ENCODE measurements around the gene TYW3. TPM values are rescaled to one million over a fixed set of nuclear protein-coding genes. Genes with fewer than 3 reads are reported as not detected.

TYW3 gene
- total RNA-seq, 1 donor from 2014 or later: 0.13 TPM

DNA sequence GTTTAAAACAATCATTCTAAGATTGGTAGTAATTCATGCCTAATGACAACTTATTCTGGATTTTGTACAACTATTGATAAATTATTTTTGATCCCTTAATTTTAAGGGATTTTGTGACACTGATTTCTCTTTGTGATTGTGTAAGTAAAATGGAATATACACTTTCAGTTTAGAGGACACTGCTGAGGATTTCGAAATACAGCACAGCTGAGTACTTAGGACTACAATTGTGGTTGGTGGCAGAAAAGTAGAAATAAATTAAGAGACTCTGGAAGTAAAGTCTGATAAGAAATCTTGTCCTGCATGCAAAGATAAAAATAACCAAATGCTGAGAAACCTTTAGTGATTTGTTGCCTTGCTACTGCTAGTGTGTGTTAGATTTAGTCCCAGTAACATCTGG is 40.0 kb downstream of the TYW3 start:
- Histone ChIP-seq H3K9ac (no peak overlapping the region), H2AFZ (replicated peaks) (no peak overlapping the region), H3K27me3 (no peaks in the 10 kb centered on the region), H3K4me1 (no peaks in the 10 kb centered on the region), H4K20me1 (ENCODE audit: low read depth) (no peaks in the 10 kb centered on the region), H3K79me2 (ENCODE audit: low read depth) (no peaks in the 10 kb centered on the region), H3K4me3 (no peak overlapping the region), H3K4me2 (no peak overlapping the region), H3F3A (ENCODE audit: low read depth) (no peaks in the 10 kb centered on the region), H3K9me3 (ENCODE audit: low read depth) (no peaks in the 10 kb centered on the region), H3K27ac (no peak overlapping the region), H3K36me3 (no peaks in the 10 kb centered on the region)
- H3K36me3 Mint-ChIP-seq: no peaks in the 10 kb centered on the region
- no peaks in the 10 kb centered on the region for H3K4me1 Mint-ChIP-seq
- no peak for DNase-seq (ENCODE audit: low spot score)
- TF ChIP-seq CTCF (IDR thresholded peaks at IDR 0.05) (no peak), EZH2 (IDR thresholded peaks at IDR 0.05) (no peak), EZH2phosphoT487 (IDR thresholded peaks at IDR 0.05) (no peak)
- H3K4me3 Mint-ChIP-seq: no peak overlapping the region
- no peak overlapping the region for H3K27ac Mint-ChIP-seq
- H3K9me3 Mint-ChIP-seq: no peaks in the 10 kb centered on the region
- no peaks in the 10 kb centered on the region for H3K27me3 Mint-ChIP-seq (ENCODE audit: insufficient read depth, low read depth)

GRCh38 chr1:74773582-74773981 is 40.6 kb downstream of the TYW3 start:
- Mint-ChIP-seq H3K36me3 (no peaks in the 10 kb centered on the region), H3K4me3 (no peak overlapping the region), H3K27ac (no peak overlapping the region), H3K4me1 (no peaks in the 10 kb centered on the region), H3K27me3 (ENCODE audit: insufficient read depth, low read depth) (no peaks in the 10 kb centered on the region), H3K9me3 (no peaks in the 10 kb centered on the region)
- no peak overlapping the region for H3K4me2 ChIP-seq
- H3K27ac ChIP-seq: no peak overlapping the region
- no peaks in the 10 kb centered on the region for H3K27me3 ChIP-seq
- H3F3A ChIP-seq (ENCODE audit: low read depth): no peaks in the 10 kb centered on the region
- no peaks in the 10 kb centered on the region for H3K4me1 ChIP-seq
- no peak for DNase-seq (ENCODE audit: low spot score)
- no peaks in the 10 kb centered on the region for H3K36me3 ChIP-seq
- no peaks in the 10 kb centered on the region for H3K9me3 ChIP-seq (ENCODE audit: low read depth)
- H2AFZ ChIP-seq (replicated peaks): no peak overlapping the region
- H4K20me1 ChIP-seq (ENCODE audit: low read depth): no peaks in the 10 kb centered on the region
- TF ChIP-seq CTCF (IDR thresholded peaks at IDR 0.05) (no peak), EZH2 (IDR thresholded peaks at IDR 0.05) (no peak), EZH2phosphoT487 (IDR thresholded peaks at IDR 0.05) (no peak)
- H3K9ac ChIP-seq: no peak overlapping the region
- no peak overlapping the region for H3K4me3 ChIP-seq
- H3K79me2 ChIP-seq (ENCODE audit: low read depth): no peaks in the 10 kb centered on the region

GRCh38 chr1:74775735-74776134 is 42.8 kb downstream of the TYW3 start:
- Histone ChIP-seq H3K4me2 (no peak overlapping the region), H3K36me3 (no peaks in the 10 kb centered on the region), H3K9ac (no peak overlapping the region), H3K4me1 (peaks cover 3% of the 10 kb centered on the region), H3K27me3 (no peaks in the 10 kb centered on the region), H3K9me3 (ENCODE audit: low read depth) (no peaks in the 10 kb centered on the region), H3K27ac (no peak overlapping the region), H3K79me2 (ENCODE audit: low read depth) (no peaks in the 10 kb centered on the region), H4K20me1 (ENCODE audit: low read depth) (no peaks in the 10 kb centered on the region), H3F3A (ENCODE audit: low read depth) (no peaks in the 10 kb centered on the region), H3K4me3 (no peak overlapping the region), H2AFZ (replicated peaks) (no peak overlapping the region)
- Mint-ChIP-seq H3K27ac (no peak overlapping the region), H3K4me3 (no peak overlapping the region), H3K9me3 (no peaks in the 10 kb centered on the region), H3K4me1 (peaks cover 5% of the 10 kb centered on the region), H3K27me3 (ENCODE audit: insufficient read depth, low read depth) (no peaks in the 10 kb centered on the region), H3K36me3 (no peaks in the 10 kb centered on the region)
- TF ChIP-seq EZH2phosphoT487 (IDR thresholded peaks at IDR 0.05): no peak
- TF ChIP-seq CTCF (IDR thresholded peaks at IDR 0.05): no peak
- no peak for DNase-seq (ENCODE audit: low spot score)

GRCh38 chr1:74777525-74777924 is 44.6 kb downstream of the TYW3 start:
- DNase-seq (ENCODE audit: low spot score): no peak
- Histone ChIP-seq H3K27ac (no peak overlapping the region), H4K20me1 (ENCODE audit: low read depth) (no peaks in the 10 kb centered on the region), H2AFZ (replicated peaks) (no peak overlapping the region), H3K36me3 (no peaks in the 10 kb centered on the region), H3K4me1 (peaks cover 5% of the 10 kb centered on the region), H3K4me3 (no peak overlapping the region), H3F3A (ENCODE audit: low read depth) (no peaks in the 10 kb centered on the region), H3K27me3 (no peaks in the 10 kb centered on the region), H3K4me2 (no peak overlapping the region), H3K9me3 (ENCODE audit: low read depth) (no peaks in the 10 kb centered on the region), H3K9ac (no peak overlapping the region), H3K79me2 (ENCODE audit: low read depth) (no peaks in the 10 kb centered on the region)
- Mint-ChIP-seq H3K9me3 (no peaks in the 10 kb centered on the region), H3K27ac (no peak overlapping the region), H3K27me3 (ENCODE audit: insufficient read depth, low read depth) (no peaks in the 10 kb centered on the region), H3K4me3 (no peak overlapping the region), H3K36me3 (no peaks in the 10 kb centered on the region), H3K4me1 (peaks cover 6% of the 10 kb centered on the region)
- no peak for TF ChIP-seq EZH2phosphoT487 (IDR thresholded peaks at IDR 0.05)
- no peak for TF ChIP-seq EZH2 (IDR thresholded peaks at IDR 0.05)
- no peak for TF ChIP-seq CTCF (IDR thresholded peaks at IDR 0.05)
